Inflammatory macrophage (primary cell): ENCODE results near the gene VAV3.

ENCODE experiments used
- DNase-seq, 2 donors: peaks; one replicate each; pipeline ENCODE4 v3.0.0-alpha.2; 2020 to 2022

Gene VAV3

DNA sequence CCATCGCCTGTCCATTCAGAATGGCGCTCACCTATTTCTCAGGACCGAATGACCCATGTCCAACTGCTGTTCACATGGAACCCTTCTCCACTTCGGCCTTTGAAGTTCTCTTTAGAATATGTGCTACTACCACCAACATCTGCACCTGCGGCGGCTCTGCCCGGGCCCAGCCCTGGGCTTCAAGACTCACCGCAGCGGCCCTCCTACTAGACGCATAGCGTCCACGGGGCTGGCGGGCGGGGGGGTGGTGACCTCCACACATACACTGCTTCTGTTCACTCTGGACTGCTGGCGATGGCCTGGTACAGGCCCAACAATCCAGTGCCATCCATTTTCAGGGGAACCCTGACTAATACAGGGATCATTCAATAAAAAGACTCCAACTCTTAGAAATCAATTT, 394.2 kb downstream of the VAV3 start:
- no peak for DNase-seq

DNA sequence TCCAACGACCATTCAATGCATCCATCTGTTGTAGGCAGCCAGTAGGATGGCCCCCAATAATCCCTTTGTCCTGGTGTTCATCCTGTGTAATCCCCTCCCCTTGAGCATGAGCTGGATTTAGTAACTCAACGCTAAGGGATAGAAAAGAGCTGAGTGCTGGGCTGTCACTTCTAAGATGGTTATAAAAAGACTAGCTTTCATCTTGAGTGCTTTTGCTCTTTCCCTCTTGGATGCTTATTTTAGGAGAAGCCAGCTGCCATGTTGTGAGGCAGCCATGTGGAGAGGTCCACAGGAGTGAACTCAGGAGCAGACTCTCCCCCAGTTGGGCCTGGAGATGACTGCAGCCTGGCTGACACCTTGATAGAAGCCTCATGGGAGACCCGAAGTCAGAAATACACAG, 401.5 kb downstream of the VAV3 start:
- DNase-seq, result no peak

DNA sequence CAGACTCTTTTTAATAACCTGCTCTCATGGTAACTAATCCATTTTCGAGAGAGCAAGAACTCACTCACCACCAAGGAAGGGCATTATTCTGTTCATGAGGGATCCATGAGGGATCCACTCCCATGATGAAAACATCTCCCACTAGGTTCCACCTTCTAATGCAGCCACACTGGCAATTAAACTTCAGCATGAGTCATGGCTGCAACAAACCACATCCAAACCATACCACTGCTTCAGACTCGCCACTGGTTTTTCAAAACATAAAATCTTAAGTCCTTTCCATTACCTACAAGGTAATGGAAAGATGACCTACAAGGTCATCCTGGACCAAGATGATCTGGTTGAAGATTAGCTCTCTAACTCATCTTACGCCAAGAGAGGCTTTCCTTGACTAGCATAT, 405.1 kb downstream of the VAV3 start:
- no peak for DNase-seq

GRCh38 chr1:107557095-107557494, 407.9 kb downstream of the VAV3 start:
- no peak for DNase-seq

GRCh38 chr1:107555578-107555977, 409.4 kb downstream of the VAV3 start:
- DNase-seq, result no peak

- no peak for DNase-seq
Measured at GRCh38 chr1:107552781-107553180, 412.2 kb downstream of the VAV3 start.

DNA sequence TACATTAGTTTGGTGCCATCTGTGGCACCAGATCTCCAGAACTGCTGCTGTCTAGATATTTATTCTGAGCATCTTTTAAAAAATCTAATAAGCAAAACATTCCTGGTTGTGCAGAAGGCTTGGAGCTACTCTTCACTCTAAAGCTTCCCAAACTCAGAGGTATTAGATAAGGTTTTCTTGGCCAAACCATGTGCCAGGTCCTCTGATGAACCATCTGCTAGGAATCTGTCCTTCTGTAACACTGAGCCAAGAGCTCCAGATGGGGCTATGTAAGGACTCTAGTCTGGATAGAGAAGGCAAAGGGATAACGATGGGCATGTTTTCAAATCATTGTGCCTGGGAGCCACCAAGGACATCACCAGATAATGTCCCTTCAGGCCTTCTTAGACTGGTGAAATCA, 413.5 kb downstream of the VAV3 start:
- DNase-seq, result no peak

GRCh38 chr1:107550358-107550757, 414.6 kb downstream of the VAV3 start:
- no peak for DNase-seq

DNA sequence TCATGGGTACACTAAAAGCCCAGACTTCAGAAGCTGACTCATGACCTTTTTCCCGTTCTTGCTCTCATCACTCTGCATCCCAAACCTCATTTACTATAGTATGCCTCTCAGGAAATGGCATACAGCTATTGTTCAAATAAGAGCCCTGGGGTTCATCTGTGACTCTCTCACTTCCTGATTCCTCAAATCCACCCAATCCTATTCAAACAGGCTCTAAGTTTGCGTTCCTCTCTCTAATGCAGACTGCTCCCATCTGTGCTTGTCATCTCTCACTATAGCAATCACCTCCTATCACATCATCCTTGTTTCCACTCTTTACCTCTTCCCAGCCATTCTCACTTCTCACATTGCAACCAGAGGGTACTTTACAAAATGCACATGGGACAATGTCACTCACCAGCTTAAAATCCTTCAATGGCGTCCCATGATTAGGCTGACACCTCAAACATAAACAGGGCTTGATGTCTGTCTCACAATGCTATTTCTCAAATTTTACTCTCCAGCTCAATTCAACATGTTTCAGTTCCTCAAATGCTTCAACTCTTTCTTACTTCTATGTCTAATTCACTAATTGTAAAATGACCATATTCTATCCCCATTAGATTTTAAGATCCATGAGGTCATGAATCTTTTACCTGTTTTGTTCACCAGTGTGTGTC, 415.7 kb downstream of the VAV3 start:
- DNase-seq, result no peak

GRCh38 chr1:107548276-107548675, 416.7 kb downstream of the VAV3 start:
- no peak for DNase-seq

GRCh38 chr1:107547363-107548155, 417.4 kb downstream of the VAV3 start:
- no peak for DNase-seq

GRCh38 chr1:107546576-107546975, 418.4 kb downstream of the VAV3 start:
- no peak for DNase-seq

DNA sequence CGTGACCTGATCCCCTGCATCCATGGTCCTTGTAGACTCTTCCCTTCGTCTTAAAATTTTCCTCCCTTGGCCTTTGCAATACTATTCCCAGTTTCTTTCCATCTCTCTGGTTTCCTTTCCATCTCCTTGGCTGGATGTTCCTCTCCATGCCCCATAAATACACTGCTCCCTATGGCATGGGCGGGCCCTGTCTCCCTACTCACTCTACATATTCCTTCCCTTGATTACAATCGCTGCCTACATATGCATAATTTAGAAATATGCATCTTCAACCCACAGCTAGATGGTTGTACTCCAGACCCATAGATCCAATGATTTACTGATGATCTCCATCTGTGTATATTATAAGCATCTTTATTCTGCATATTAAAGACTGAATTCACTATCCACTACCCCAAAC, 419.1 kb downstream of the VAV3 start:
- no peak for DNase-seq

- DNase-seq, result no peak
Measured at GRCh38 chr1:107545056-107545577, 419.9 kb downstream of the VAV3 start.

- no peak for DNase-seq
Measured at GRCh38 chr1:107544285-107544684, 420.7 kb downstream of the VAV3 start.

DNA sequence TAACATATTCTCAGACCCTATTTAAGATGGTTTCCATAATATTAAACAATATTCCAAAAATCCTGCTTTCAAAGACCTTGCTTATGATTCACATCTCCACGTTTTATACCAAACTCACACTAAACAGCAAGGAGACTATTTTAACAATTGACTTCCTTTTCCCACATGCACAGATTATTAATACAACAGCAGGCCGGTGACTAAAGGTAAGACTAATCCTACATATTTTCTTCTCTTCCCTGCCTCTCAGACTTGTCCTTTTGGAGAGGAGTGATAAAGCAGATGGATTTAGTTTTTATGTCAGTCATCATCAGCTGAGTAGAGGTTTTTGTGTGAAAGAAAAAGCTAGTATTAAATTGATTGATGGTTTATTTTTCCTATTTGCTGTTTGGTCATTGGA, 423.6 kb downstream of the VAV3 start:
- no peak for DNase-seq

GRCh38 chr1:107538502-107538901, 426.5 kb downstream of the VAV3 start:
- DNase-seq, result no peak

GRCh38 chr1:107536266-107536665, 428.7 kb downstream of the VAV3 start:
- no peak for DNase-seq

GRCh38 chr1:107535091-107535490, 429.9 kb downstream of the VAV3 start:
- DNase-seq, result peak in 1 of 2 donors; percentile 10

DNA sequence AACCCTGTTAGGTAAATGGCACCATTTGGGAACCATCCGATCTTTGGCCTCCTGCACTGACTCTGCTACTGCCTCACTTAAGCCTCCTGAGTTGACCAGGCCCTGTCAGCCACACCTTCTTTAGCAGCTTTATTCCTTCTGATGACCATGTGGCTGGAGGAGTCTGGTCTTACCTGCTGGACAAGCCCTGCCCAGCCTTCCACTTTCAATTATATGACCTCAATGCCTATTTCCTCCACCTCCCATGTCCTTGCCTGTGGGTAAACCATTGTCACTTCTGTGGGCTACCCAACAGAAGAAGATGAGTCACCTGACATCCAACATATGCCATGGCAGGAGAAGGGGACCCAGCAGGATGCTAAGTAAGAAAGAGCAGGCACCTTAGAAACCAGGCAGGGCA, 430.3 kb downstream of the VAV3 start:
- DNase-seq, result no peak

DNA sequence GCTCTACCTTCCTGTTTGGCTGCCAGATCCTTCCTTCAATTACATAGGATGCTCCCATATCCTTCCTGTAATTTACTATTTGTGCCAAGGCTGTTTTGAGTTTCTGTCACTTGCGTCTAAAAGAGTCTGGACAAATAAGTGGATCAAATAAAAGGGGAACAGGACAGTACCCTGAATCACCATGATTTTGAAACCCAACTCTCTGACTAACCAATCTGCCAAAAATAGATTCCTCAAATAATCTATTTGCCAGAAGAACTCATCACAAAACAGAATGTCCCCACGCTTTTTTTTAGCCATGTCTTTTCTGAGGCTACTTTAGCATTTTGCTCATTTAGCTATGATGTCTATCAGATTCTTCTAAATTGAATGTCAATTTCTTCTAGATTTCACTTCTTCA, 431.5 kb downstream of the VAV3 start:
- peak; percentile 41 to 46 for DNase-seq

DNA sequence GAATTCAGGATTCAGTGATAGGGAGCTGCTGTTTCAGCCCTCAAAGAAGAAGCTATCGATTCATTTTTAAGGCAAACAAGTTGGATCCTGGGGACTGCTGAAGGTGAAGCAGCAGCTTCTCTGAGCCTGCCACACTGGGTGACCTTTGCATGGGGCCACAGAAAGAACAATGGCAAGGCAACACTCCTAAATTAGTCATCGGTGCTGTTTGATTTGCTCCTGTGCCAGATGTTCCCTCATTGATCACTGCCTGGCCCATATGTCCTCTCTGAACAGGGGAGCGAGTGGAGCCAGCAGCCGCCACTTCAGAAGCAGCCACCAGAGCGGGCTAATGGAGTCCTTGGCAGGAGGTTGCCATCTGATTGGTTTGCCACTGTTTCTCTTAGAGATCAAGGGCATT, 432.7 kb downstream of the VAV3 start:
- DNase-seq, result no peak

DNA sequence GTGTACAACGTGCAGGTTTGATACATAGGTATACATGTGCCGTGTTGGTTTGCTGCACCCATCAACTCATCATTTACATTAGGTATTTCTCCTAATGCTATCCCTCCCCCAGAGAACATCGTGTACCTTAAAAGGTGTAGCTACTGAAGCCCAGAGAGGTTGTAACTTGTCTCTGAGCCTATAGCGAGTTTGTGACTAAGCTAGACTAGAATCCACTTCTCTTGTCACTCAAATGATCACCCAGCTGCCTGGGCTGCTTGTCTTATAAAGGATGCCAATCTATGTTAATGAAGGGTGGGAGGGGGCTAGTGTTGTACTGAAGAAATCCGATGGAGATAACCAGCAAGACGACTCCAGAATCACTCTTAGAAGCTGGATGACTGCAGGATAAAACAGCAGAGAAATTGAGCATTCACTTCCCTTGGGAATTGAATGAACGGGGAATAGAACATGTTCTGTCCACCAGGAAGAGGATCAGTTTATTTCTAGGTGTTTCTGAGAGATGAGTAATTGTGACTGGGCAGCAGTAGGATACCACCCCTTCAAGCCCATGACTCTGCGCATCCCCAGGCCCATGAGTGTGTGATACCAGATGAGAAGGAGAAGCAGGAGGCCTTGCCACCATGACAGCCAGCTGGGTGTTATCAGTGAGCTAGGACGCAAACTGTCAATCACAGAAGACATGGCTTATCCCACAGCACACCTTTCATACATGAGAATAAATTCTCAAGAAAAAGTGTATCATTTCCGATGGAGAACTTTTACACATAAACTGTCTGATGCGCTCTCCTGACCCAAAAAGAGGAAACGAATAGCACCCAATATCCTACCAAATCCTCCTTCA, 433.7 kb downstream of the VAV3 start:
- DNase-seq, result no peak
